Activated CD8-positive, alpha-beta T cell treated with anti-CD3 and anti-CD28 coated beads, Interleukin-2, amount 10 ng/mL, durations not matched to agents 7 days and 5 days (primary cell): Measurements from ENCODE around the gene SAYSD1. TPM values are rescaled to one million over a fixed set of nuclear protein-coding genes. Genes with fewer than 3 reads are reported as not detected.

Experiments used
- ATAC-seq: fragments of 150-1000 bp; cut with Tn5 transposase; one replicate; pipeline ENCODE4 v1.10.0; 2021; ENCODE audit warnings: moderate library complexity
- CTCF ChIA-PET: fragments of 350-600 bp; sonication (Branson Sonifier 250); formaldehyde crosslinking; loops from one replicate; lab custom pipeline; 2021; ENCODE audit warnings: antibody characterized with exemption; lab: Charles Lee
- POLR2A ChIA-PET: fragments of 350-600 bp; sonication (Branson Sonifier 250); formaldehyde crosslinking; loops from one replicate; lab custom pipeline; 2021; ENCODE audit warnings: antibody characterized with exemption; lab: Charles Lee
- DNase-seq: peaks from one replicate; pipeline ENCODE4 v3.0.0-alpha.2; 2020
- H3K27ac Mint-ChIP-seq: one replicate; pipeline ENCODE4 v1.8.0; 2021; ENCODE audit warnings: mild to moderate bottlenecking, mixed read lengths
- H3K27me3 Mint-ChIP-seq: one replicate; pipeline ENCODE4 v1.8.0; 2021; ENCODE audit warnings: low read depth, mixed read lengths
- H3K36me3 Mint-ChIP-seq: one replicate; pipeline ENCODE4 v1.8.0; 2021; ENCODE audit warnings: low read depth, mixed read lengths
- H3K4me1 Mint-ChIP-seq: one replicate; pipeline ENCODE4 v1.8.0; 2021; ENCODE audit warnings: low read depth, mixed read lengths
- H3K4me3 Mint-ChIP-seq: one replicate; pipeline ENCODE4 v1.8.0; 2021; ENCODE audit warnings: mild to moderate bottlenecking, mixed read lengths
- H3K9me3 Mint-ChIP-seq: one replicate; pipeline ENCODE4 v1.8.0; 2022; ENCODE audit warnings: mixed read lengths; ENCODE audit not compliant: insufficient read depth
- total RNA-seq, 2 experiments: library from RNA; stranded (reverse); gene quantifications; one replicate each; pipeline ENCODE4 v1.2.3, GENCODE V29; 2021

SAYSD1 gene
- total RNA-seq, 2 experiments from 2014 or later, result 11.0 to 11.8 TPM

- DNase-seq (no peak), ATAC-seq (no peak)
- Mint-ChIP-seq H3K9me3 (no peaks in the 10 kb centered on the region), H3K27ac (no peak overlapping the region), H3K4me1 (peaks cover 26% of the 10 kb centered on the region), H3K4me3 (no peak overlapping the region), H3K36me3 (peaks cover 36% of the 10 kb centered on the region), H3K27me3 (no peaks in the 10 kb centered on the region)
- ChIA-PET CTCF (no interaction called here), POLR2A (no interaction called here)
Observed at GRCh38 chr6:39107641-39108040, 7.3 kb downstream of the SAYSD1 start.

- DNase-seq, result no peak
- no peaks in the 10 kb centered on the region for H3K27me3 Mint-ChIP-seq
- H3K27ac Mint-ChIP-seq, result no peak overlapping the region
- ATAC-seq, result no peak
- H3K36me3 Mint-ChIP-seq, result peaks cover 39% of the 10 kb centered on the region
- CTCF ChIA-PET, result interaction anchor here (0.8 kb wide), 1 partner anchor 14 kb away, joined by 3 read pairs; no protein-coding TSS in a partner anchor
- no peak overlapping the region for H3K4me3 Mint-ChIP-seq
- no peaks in the 10 kb centered on the region for H3K9me3 Mint-ChIP-seq
- POLR2A ChIA-PET, result no interaction called here
- peaks cover 20% of the 10 kb centered on the region for H3K4me1 Mint-ChIP-seq
Observed at GRCh38 chr6:39107034-39107433, 8.0 kb downstream of the SAYSD1 start.

- CTCF ChIA-PET, result no interaction called here
Observed at GRCh38 chr6:39104528-39104927, 10.5 kb downstream of the SAYSD1 start.

GRCh38 chr6:39102821-39103136, 12.2 kb downstream of the SAYSD1 start:
- Mint-ChIP-seq H3K9me3 (no peaks in the 10 kb centered on the region), H3K4me3 (no peak overlapping the region), H3K27ac (no peak overlapping the region), H3K4me1 (peaks cover 11% of the 10 kb centered on the region), H3K27me3 (peaks cover 4% of the 10 kb centered on the region), H3K36me3 (peaks cover 26% of the 10 kb centered on the region)
- DNase-seq (no peak), ATAC-seq (no peak)
- CTCF ChIA-PET, result interaction anchor here (0.9 to 3.5 kb wide), 10 partner anchors 8 to 230 kb away, joined by 3 to 24 read pairs (median 5); partner anchors contain the start of gene SAYSD1
- POLR2A ChIA-PET, result no interaction called here

More at GRCh38 chr6:39104528-39104927, 10.5 kb downstream of the SAYSD1 start:
- POLR2A ChIA-PET, result no interaction called here
- no peak for ATAC-seq
- peaks cover 4% of the 10 kb centered on the region for H3K27me3 Mint-ChIP-seq
- peaks cover 31% of the 10 kb centered on the region for H3K36me3 Mint-ChIP-seq
- no peaks in the 10 kb centered on the region for H3K9me3 Mint-ChIP-seq
- H3K4me1 Mint-ChIP-seq, result peaks cover 11% of the 10 kb centered on the region
- H3K27ac Mint-ChIP-seq, result no peak overlapping the region
- no peak overlapping the region for H3K4me3 Mint-ChIP-seq
- no peak for DNase-seq

GRCh38 chr6:39102071-39102820, 12.7 kb downstream of the SAYSD1 start:
- H3K4me1 Mint-ChIP-seq, result peaks cover 11% of the 10 kb centered on the region
- no peak overlapping the region for H3K4me3 Mint-ChIP-seq
- DNase-seq (no peak), ATAC-seq (no peak)
- CTCF ChIA-PET, result interaction anchor here (0.9 to 3.5 kb wide), 11 partner anchors 8 to 230 kb away, joined by 3 to 24 read pairs (median 5); partner anchors contain the start of gene SAYSD1
- POLR2A ChIA-PET, result interaction anchor here (0.7 kb wide), 1 partner anchor 187 kb away, joined by 3 read pairs; no protein-coding TSS in a partner anchor
- no peaks in the 10 kb centered on the region for H3K9me3 Mint-ChIP-seq
- H3K36me3 Mint-ChIP-seq, result peaks cover 26% of the 10 kb centered on the region
- H3K27ac Mint-ChIP-seq, result no peak overlapping the region
- H3K27me3 Mint-ChIP-seq, result peaks cover 4% of the 10 kb centered on the region

- no peaks in the 10 kb centered on the region for H3K9me3 Mint-ChIP-seq
- POLR2A ChIA-PET, result interaction anchor here (0.5 to 1.4 kb wide), 4 partner anchors 13 to 1927 kb away, joined by 3 to 4 read pairs (median 3); partner anchors contain the start of gene SAYSD1
Observed at GRCh38 chr6:39100358-39100757, 14.6 kb downstream of the SAYSD1 start.

GRCh38 chr6:39095578-39095977, 19.4 kb downstream of the SAYSD1 start:
- ATAC-seq, result no peak
- Mint-ChIP-seq H3K36me3 (no peaks in the 10 kb centered on the region), H3K27me3 (peaks cover 28% of the 10 kb centered on the region), H3K4me1 (peaks cover 4% of the 10 kb centered on the region), H3K9me3 (no peaks in the 10 kb centered on the region), H3K4me3 (no peak overlapping the region), H3K27ac (no peak overlapping the region)
- ChIA-PET POLR2A (no interaction called here), CTCF (no interaction called here)
- no peak for DNase-seq

More at GRCh38 chr6:39100358-39100757, 14.6 kb downstream of the SAYSD1 start:
- Mint-ChIP-seq H3K4me1 (peaks cover 11% of the 10 kb centered on the region), H3K36me3 (peaks cover 22% of the 10 kb centered on the region), H3K4me3 (no peak overlapping the region), H3K27me3 (peaks cover 4% of the 10 kb centered on the region), H3K27ac (no peak overlapping the region)
- DNase-seq (peak; percentile 66), ATAC-seq (peak; percentile 95)
- CTCF ChIA-PET, result interaction anchor here (0.7 to 3.5 kb wide), 9 partner anchors 9 to 210 kb away, joined by 3 to 24 read pairs (median 3); partner anchors contain the start of gene SAYSD1

- H3K27ac Mint-ChIP-seq, result no peak overlapping the region
- CTCF ChIA-PET, result interaction anchor here (0.7 to 1.6 kb wide), 5 partner anchors 9 to 221 kb away, joined by 3 to 6 read pairs (median 4); no protein-coding TSS in a partner anchor
- H3K36me3 Mint-ChIP-seq, result no peaks in the 10 kb centered on the region
- DNase-seq, result no peak
- peaks cover 41% of the 10 kb centered on the region for H3K27me3 Mint-ChIP-seq
- no peaks in the 10 kb centered on the region for H3K4me1 Mint-ChIP-seq
- POLR2A ChIA-PET, result interaction anchor here (0.6 to 0.8 kb wide), 2 partner anchors 10 to 20 kb away, joined by 5 to 6 read pairs; no protein-coding TSS in a partner anchor
- H3K4me3 Mint-ChIP-seq, result no peak overlapping the region
- no peaks in the 10 kb centered on the region for H3K9me3 Mint-ChIP-seq
- no peak for ATAC-seq
Observed at GRCh38 chr6:39093149-39093708, 21.8 kb downstream of the SAYSD1 start.

GRCh38 chr6:39092124-39092523, 22.9 kb downstream of the SAYSD1 start:
- CTCF ChIA-PET, result interaction anchor here (0.9 kb wide), 1 partner anchor 9 kb away, joined by 4 read pairs; no protein-coding TSS in a partner anchor
- Mint-ChIP-seq H3K4me3 (no peak overlapping the region), H3K27ac (no peak overlapping the region), H3K4me1 (no peaks in the 10 kb centered on the region), H3K27me3 (peaks cover 47% of the 10 kb centered on the region), H3K9me3 (no peaks in the 10 kb centered on the region), H3K36me3 (no peaks in the 10 kb centered on the region)
- no peak for ATAC-seq
- no peak for DNase-seq
- POLR2A ChIA-PET, result no interaction called here

GRCh38 chr6:39091220-39091619, 23.8 kb downstream of the SAYSD1 start:
- ChIA-PET POLR2A (no interaction called here), CTCF (interaction anchor here (0.9 to 1.3 kb wide), 2 partner anchors 10 to 75 kb away, joined by 3 to 4 read pairs; no protein-coding TSS in a partner anchor)
- no peaks in the 10 kb centered on the region for H3K36me3 Mint-ChIP-seq
- no peak for DNase-seq
- no peak overlapping the region for H3K4me3 Mint-ChIP-seq
- no peak overlapping the region for H3K27ac Mint-ChIP-seq
- no peak for ATAC-seq
- peaks cover 47% of the 10 kb centered on the region for H3K27me3 Mint-ChIP-seq
- H3K9me3 Mint-ChIP-seq, result no peaks in the 10 kb centered on the region
- peaks cover 7% of the 10 kb centered on the region for H3K4me1 Mint-ChIP-seq

- H3K27ac Mint-ChIP-seq, result no peak overlapping the region
- peaks cover 47% of the 10 kb centered on the region for H3K27me3 Mint-ChIP-seq
- peaks cover 13% of the 10 kb centered on the region for H3K4me1 Mint-ChIP-seq
- DNase-seq (no peak), ATAC-seq (no peak)
- no peak overlapping the region for H3K4me3 Mint-ChIP-seq
- CTCF ChIA-PET, result no interaction called here
- no peaks in the 10 kb centered on the region for H3K9me3 Mint-ChIP-seq
- H3K36me3 Mint-ChIP-seq, result no peaks in the 10 kb centered on the region
- POLR2A ChIA-PET, result no interaction called here
Observed at GRCh38 chr6:39090036-39090435, 24.9 kb downstream of the SAYSD1 start.
